Lower leg skin (tissue), 4 donors: ENCODE measurements around the gene EYS. TPM values are rescaled to one million over a fixed set of nuclear protein-coding genes. Genes with fewer than 3 reads are reported as not detected.

Source experiments
- DNase-seq, 2 donors: peaks; one replicate each; pipeline ENCODE4 v3.0.0-alpha.2; 2019; ENCODE audit warnings: low spot score in 2 of 2
- H3K4me3 ChIP-seq: fragments of 200-600 bp; sonication (generic); 2 replicates; pipeline ENCODE4 v1.5.1; 2017; ENCODE audit warnings: mild to moderate bottlenecking, low read depth; ENCODE audit not compliant: poor library complexity, severe bottlenecking
- CTCF ChIP-seq, 3 donors: fragments of 450-650 bp; IDR thresholded peaks; one replicate each; pipeline ENCODE4 v1.5.1; 2016; ENCODE audit warnings: antibody characterized with exemption in 3 of 3, mild to moderate bottlenecking in 3 of 3, moderate library complexity in 2 of 3
- POLR2A ChIP-seq, 2 donors: fragments of 450-650 bp; IDR thresholded peaks; one replicate each; pipeline ENCODE4 v1.6.1; 2016 to 2017; ENCODE audit warnings: antibody characterized with exemption in 2 of 2, mild to moderate bottlenecking in 1 of 2, moderate library complexity in 1 of 2
- WGBS, 2 donors: methylation state at CpG; one replicate each; pipeline ENCODE4 v1.1.5; 2018; 5-methylcytosine and 5-hydroxymethylcytosine counted together
- intact Hi-C: fragments of 100-400 bp; cut with DNase I; formaldehyde crosslinking; loops from one replicate; pipeline ENCODE4 v1.15.0; 2023; ENCODE audit warnings: low total_unique reads
- total RNA-seq, 4 donors: library from RNA; depleted of rRNA; stranded (reverse); fragments of >200 nt; gene quantifications; one replicate each; pipeline ENCODE4 v1.1.0, GENCODE V29; 2016

Gene EYS
- total RNA-seq, 4 donors from 2014 or later, result 0.04 TPM; not detected in 3

GRCh38 chr6:64301307-64302236 lies 1405.5 kb downstream of the EYS start:
- no peak for TF ChIP-seq POLR2A (IDR thresholded peaks at IDR 0.05)
- TF ChIP-seq CTCF (IDR thresholded peaks at IDR 0.05), result no peak
- H3K4me3 ChIP-seq, result no peak overlapping the region
- intact Hi-C loops, result no loop called here
- WGBS, 2 donors, result 89 to 90% methylated on average over 11 of the region's 11 CpGs
- DNase-seq, result no peak

- no peak overlapping the region for H3K4me3 ChIP-seq
- WGBS, 2 donors, result 80 to 92% methylated on average over 7 of the region's 7 CpGs
- TF ChIP-seq POLR2A (IDR thresholded peaks at IDR 0.05), result no peak
- no peak for TF ChIP-seq CTCF (IDR thresholded peaks at IDR 0.05)
- no peak for DNase-seq
- intact Hi-C loops, result no loop called here
These were observed 1407.8 kb downstream of the EYS start for GRCh38 chr6:64299176-64299575.

- H3K4me3 ChIP-seq, result no peak overlapping the region
- DNase-seq, result no peak
- TF ChIP-seq CTCF (IDR thresholded peaks at IDR 0.05) (no peak), POLR2A (IDR thresholded peaks at IDR 0.05) (no peak)
- intact Hi-C loops, result no loop called here
These were observed 1413.0 kb downstream of the EYS start for GRCh38 chr6:64294034-64294433.

- intact Hi-C loops, result no loop called here
- no peak overlapping the region for H3K4me3 ChIP-seq
- no peak for DNase-seq
- TF ChIP-seq CTCF (IDR thresholded peaks at IDR 0.05), result no peak
- TF ChIP-seq POLR2A (IDR thresholded peaks at IDR 0.05), result no peak
These were observed 1413.7 kb downstream of the EYS start for GRCh38 chr6:64293298-64293697.

GRCh38 chr6:64290867-64291266 lies 1416.2 kb downstream of the EYS start:
- no peak overlapping the region for H3K4me3 ChIP-seq
- WGBS, 2 donors, result 72 to 75% methylated on average over 3 of the region's 3 CpGs
- TF ChIP-seq CTCF (IDR thresholded peaks at IDR 0.05) (no peak), POLR2A (IDR thresholded peaks at IDR 0.05) (no peak)
- no peak for DNase-seq
- intact Hi-C loops, result no loop called here

- TF ChIP-seq CTCF (IDR thresholded peaks at IDR 0.05) (no peak), POLR2A (IDR thresholded peaks at IDR 0.05) (no peak)
- intact Hi-C loops, result no loop called here
- DNase-seq, result no peak
- 87 to 88% methylated on average over 1 of the region's 1 CpG for WGBS, 2 donors
- H3K4me3 ChIP-seq, result no peak overlapping the region
These were observed 1417.1 kb downstream of the EYS start for GRCh38 chr6:64289931-64290330.
